ENCODE measurements around the gene SVIL. TPM values are rescaled to one million over a fixed set of nuclear protein-coding genes. Genes with fewer than 3 reads are reported as not detected.
"Not testable (repeated sequence)": the region's sequence is repeated elsewhere in the genome, so short reads cannot be mapped to it uniquely, and the experiment has no call there.

Gene SVIL
- total RNA-seq, 1 donor from 2014 or later, result 16.7 TPM

- DNase-seq (ENCODE audit: low spot score in 2 of 2), result no peak
- FAIRE-seq, result no peak
Observed at GRCh38 chr10:29472301-29473086, 162.3 kb downstream of the SVIL start.

GRCh38 chr10:29471544-29471859 is 163.3 kb downstream of the SVIL start:
- no peak for DNase-seq (ENCODE audit: low spot score in 2 of 2)
- FAIRE-seq, result no peak

GRCh38 chr10:29470843-29471543 is 163.8 kb downstream of the SVIL start:
- DNase-seq (ENCODE audit: low spot score in 2 of 2) (no peak), FAIRE-seq (no peak)

GRCh38 chr10:29470355-29470705 is 164.4 kb downstream of the SVIL start:
- FAIRE-seq, result no peak
- DNase-seq (ENCODE audit: low spot score in 2 of 2), result no peak

GRCh38 chr10:29469481-29470354 is 165.1 kb downstream of the SVIL start:
- DNase-seq (ENCODE audit: low spot score in 2 of 2) (no peak), FAIRE-seq (no peak)

- no peak for FAIRE-seq
- DNase-seq (ENCODE audit: low spot score in 2 of 2), result no peak
Observed at GRCh38 chr10:29465384-29465783, 169.4 kb downstream of the SVIL start.

GRCh38 chr10:29464671-29465171 is 170.1 kb downstream of the SVIL start:
- FAIRE-seq; DNase-seq (ENCODE audit: low spot score in 2 of 2): not testable (repeated sequence)

- FAIRE-seq, result no peak
Observed at GRCh38 chr10:29461042-29461441, 173.7 kb downstream of the SVIL start.

GRCh38 chr10:29458190-29458589 is 176.6 kb downstream of the SVIL start:
- DNase-seq (ENCODE audit: low spot score in 2 of 2); FAIRE-seq: not testable (repeated sequence)

More at GRCh38 chr10:29461042-29461441, 173.7 kb downstream of the SVIL start:
- DNase-seq (ENCODE audit: low spot score in 2 of 2), result no peak

GRCh38 chr10:29455095-29455494 is 179.7 kb downstream of the SVIL start:
- no peak for FAIRE-seq
- no peak for DNase-seq (ENCODE audit: low spot score in 2 of 2)

- DNase-seq (ENCODE audit: low spot score in 2 of 2) (no peak), FAIRE-seq (no peak)
Observed at GRCh38 chr10:29454250-29454649, 180.5 kb downstream of the SVIL start.

- DNase-seq (ENCODE audit: low spot score in 2 of 2), result no peak
- FAIRE-seq, result no peak
Observed at GRCh38 chr10:29452546-29452945, 182.2 kb downstream of the SVIL start.

- no peak for DNase-seq (ENCODE audit: low spot score in 2 of 2)
Observed at GRCh38 chr10:29451946-29452345, 182.8 kb downstream of the SVIL start.

GRCh38 chr10:29450405-29450804 is 184.4 kb downstream of the SVIL start:
- FAIRE-seq (no peak), DNase-seq (ENCODE audit: low spot score in 2 of 2) (no peak)

More at GRCh38 chr10:29451946-29452345, 182.8 kb downstream of the SVIL start:
- no peak for FAIRE-seq

- not testable (repeated sequence) for FAIRE-seq
- peak in 1 of 2 donors; percentile 44 for DNase-seq (ENCODE audit: low spot score in 2 of 2)
Observed at GRCh38 chr10:29448756-29449592, 185.8 kb downstream of the SVIL start.

- FAIRE-seq (no peak), DNase-seq (ENCODE audit: low spot score in 2 of 2) (no peak)
Observed at GRCh38 chr10:29448125-29448524, 186.6 kb downstream of the SVIL start.

- FAIRE-seq (no peak), DNase-seq (ENCODE audit: low spot score in 2 of 2) (no peak)
Observed at GRCh38 chr10:29446327-29446726, 188.4 kb downstream of the SVIL start.

- FAIRE-seq (no peak), DNase-seq (ENCODE audit: low spot score in 2 of 2) (no peak)
Observed at GRCh38 chr10:29443745-29444523, 190.8 kb downstream of the SVIL start.

GRCh38 chr10:29440981-29441380 is 193.8 kb downstream of the SVIL start:
- FAIRE-seq (no peak), DNase-seq (ENCODE audit: low spot score in 2 of 2) (no peak)
